Lower leg skin (tissue), 3 donors: ENCODE results near the gene KRT23.

Source experiments
- POLR2A ChIP-seq, 2 donors: fragments of 450-650 bp; IDR thresholded peaks; one replicate each; pipeline ENCODE4 v1.6.1; 2016 to 2017; ENCODE audit warnings: antibody characterized with exemption in 2 of 2, mild to moderate bottlenecking in 1 of 2, moderate library complexity in 1 of 2
- TF ChIP-seq, protein P1 (sequence below), 3 donors: fragments of 450-650 bp; IDR thresholded peaks; one replicate each; pipeline ENCODE4 v1.5.1; 2016; ENCODE audit warnings: antibody characterized with exemption in 3 of 3, mild to moderate bottlenecking in 3 of 3, moderate library complexity in 2 of 3

DNA sequence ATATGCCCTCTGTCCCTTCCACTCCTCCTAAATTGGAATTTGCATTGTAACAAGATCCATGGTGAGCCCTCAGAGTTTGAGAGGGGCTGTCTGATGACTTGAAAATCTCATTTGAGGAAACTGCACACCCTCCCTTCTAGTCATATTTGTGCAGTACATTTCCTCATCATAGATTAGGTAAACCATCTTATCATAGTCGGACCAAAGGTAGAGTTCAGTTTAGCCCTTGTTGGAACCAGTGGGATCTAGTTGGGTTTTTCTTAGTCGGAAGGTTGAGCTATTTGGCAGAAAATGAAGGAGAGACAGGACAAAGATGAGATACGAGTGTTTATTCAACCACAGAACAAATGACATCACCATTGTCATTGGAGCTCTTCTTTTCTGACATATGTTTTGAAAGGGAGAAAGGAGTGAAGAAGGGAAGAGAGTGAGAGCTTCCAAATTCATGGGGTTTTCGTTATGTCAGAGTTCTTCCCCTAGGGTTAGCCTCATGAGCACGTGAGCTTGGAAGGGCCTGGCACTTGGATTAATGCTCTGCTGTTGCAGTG, 36.6 kb downstream of the KRT23 start:
- TF ChIP-seq POLR2A (IDR thresholded peaks at IDR 0.05): no peak
- TF ChIP-seq, protein P1, sequence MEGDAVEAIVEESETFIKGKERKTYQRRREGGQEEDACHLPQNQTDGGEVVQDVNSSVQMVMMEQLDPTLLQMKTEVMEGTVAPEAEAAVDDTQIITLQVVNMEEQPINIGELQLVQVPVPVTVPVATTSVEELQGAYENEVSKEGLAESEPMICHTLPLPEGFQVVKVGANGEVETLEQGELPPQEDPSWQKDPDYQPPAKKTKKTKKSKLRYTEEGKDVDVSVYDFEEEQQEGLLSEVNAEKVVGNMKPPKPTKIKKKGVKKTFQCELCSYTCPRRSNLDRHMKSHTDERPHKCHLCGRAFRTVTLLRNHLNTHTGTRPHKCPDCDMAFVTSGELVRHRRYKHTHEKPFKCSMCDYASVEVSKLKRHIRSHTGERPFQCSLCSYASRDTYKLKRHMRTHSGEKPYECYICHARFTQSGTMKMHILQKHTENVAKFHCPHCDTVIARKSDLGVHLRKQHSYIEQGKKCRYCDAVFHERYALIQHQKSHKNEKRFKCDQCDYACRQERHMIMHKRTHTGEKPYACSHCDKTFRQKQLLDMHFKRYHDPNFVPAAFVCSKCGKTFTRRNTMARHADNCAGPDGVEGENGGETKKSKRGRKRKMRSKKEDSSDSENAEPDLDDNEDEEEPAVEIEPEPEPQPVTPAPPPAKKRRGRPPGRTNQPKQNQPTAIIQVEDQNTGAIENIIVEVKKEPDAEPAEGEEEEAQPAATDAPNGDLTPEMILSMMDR (IDR thresholded peaks at IDR 0.05): no peak
